ENCODE results near the gene OPA1. TPM values are rescaled to one million over a fixed set of nuclear protein-coding genes. Genes with fewer than 3 reads are reported as not detected.

The OPA1 gene
- total RNA-seq, 3 donors from 2014 or later: 39.0 to 58.2 (median 57.4) TPM

DNA sequence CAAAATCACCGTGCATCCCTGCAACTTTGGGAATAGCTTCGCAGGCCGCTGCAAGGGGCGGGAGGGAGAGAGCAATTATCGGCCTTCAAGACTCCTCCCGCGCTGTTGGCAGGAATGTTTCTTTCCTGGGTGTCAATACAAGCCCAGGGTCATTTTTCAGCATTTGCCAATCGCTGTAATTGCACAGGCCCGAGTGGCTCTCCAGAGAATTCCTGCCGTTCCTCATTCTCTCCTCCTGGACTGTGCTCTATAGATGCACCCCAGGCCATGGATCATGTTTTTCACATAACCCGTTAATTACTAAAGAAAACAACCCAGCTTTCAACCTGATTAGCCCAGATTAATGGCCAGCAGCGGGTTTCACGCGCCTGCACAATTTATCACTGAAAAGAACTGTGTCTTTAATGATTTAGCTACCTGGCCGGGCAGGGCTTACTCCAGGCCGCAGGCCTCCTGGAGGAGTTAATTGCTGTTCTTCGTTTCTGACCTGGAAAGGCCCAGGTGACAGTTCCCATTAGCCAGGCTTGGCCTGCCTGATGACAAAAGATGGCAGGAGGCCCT is 144.3 kb downstream of the OPA1 start:
- no peak overlapping the region for H3K27ac ChIP-seq
- intact Hi-C loops (cut with DNase I; ENCODE audit: low total_unique reads): no loop called here
- TF ChIP-seq, protein P1, sequence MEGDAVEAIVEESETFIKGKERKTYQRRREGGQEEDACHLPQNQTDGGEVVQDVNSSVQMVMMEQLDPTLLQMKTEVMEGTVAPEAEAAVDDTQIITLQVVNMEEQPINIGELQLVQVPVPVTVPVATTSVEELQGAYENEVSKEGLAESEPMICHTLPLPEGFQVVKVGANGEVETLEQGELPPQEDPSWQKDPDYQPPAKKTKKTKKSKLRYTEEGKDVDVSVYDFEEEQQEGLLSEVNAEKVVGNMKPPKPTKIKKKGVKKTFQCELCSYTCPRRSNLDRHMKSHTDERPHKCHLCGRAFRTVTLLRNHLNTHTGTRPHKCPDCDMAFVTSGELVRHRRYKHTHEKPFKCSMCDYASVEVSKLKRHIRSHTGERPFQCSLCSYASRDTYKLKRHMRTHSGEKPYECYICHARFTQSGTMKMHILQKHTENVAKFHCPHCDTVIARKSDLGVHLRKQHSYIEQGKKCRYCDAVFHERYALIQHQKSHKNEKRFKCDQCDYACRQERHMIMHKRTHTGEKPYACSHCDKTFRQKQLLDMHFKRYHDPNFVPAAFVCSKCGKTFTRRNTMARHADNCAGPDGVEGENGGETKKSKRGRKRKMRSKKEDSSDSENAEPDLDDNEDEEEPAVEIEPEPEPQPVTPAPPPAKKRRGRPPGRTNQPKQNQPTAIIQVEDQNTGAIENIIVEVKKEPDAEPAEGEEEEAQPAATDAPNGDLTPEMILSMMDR (IDR thresholded peaks at IDR 0.05): no peak

DNA sequence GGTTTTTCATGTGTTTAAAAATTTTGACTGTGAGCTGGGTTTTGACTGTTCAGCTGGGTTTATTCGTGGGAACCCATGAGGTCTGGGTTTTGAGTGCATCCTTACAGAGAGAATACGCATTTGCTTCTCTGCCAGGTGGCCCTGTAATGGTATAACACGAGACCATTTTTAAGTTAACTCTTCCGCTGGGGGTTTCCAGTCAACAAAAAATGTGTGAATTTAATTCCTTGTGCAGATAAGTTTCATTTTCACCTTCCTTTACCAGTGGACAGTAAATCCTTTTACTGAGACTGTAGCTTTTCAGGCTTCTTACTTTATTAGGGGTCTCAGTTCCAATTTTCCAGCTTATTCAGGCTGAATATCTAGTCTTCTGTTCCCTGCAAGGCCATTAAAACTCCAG is 149.6 kb downstream of the OPA1 start:
- no peak overlapping the region for H3K27ac ChIP-seq

More for the DNA sequence above, 144.3 kb downstream of the OPA1 start:
- Histone ChIP-seq H3K4me3 (no peak overlapping the region), H3K4me1 (no peaks in the 10 kb centered on the region), H3K9me3 (no peaks in the 10 kb centered on the region), H3K36me3 (no peaks in the 10 kb centered on the region), H3K27me3 (no peaks in the 10 kb centered on the region)
- no peak for DNase-seq (ENCODE audit: low spot score in 2 of 2)

DNA sequence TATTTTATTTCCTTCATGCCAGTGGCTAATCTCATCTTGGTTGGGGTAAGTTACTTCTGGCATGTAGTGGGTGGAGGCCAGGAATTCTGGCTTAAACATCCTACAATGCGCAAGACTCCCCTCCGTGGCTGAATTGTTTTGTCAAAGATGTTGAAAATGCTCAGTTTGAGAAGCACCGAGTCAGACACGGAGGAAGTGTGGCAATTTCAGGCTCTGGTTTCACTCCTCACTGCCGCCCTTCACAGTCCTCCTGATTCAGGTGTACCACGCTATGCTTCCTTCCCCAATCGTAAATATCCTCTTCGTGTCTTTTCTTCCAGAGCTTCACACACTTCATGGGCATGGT is 150.7 kb downstream of the OPA1 start:
- no peaks in the 10 kb centered on the region for H3K27me3 ChIP-seq
- no peak overlapping the region for H3K4me3 ChIP-seq
- no peak for DNase-seq (ENCODE audit: low spot score in 2 of 2)
- H3K27ac ChIP-seq: peak overlapping the region; percentile 8 to 10
- no peaks in the 10 kb centered on the region for H3K9me3 ChIP-seq
- no peaks in the 10 kb centered on the region for H3K4me1 ChIP-seq
- intact Hi-C loops (cut with DNase I; ENCODE audit: low total_unique reads): no loop called here
- TF ChIP-seq POLR2AphosphoS5 (IDR thresholded peaks at IDR 0.05): no peak
- no peaks in the 10 kb centered on the region for H3K36me3 ChIP-seq

More for the DNA sequence above, 149.6 kb downstream of the OPA1 start:
- no peak for DNase-seq (ENCODE audit: low spot score in 2 of 2)
- H3K36me3 ChIP-seq: no peaks in the 10 kb centered on the region
- H3K4me3 ChIP-seq: no peak overlapping the region
- H3K4me1 ChIP-seq: no peaks in the 10 kb centered on the region
- TF ChIP-seq POLR2AphosphoS5 (IDR thresholded peaks at IDR 0.05) (no peak), POLR2A (IDR thresholded peaks at IDR 0.05) (no peak)
- TF ChIP-seq, protein P1 (IDR thresholded peaks at IDR 0.05): no peak
- intact Hi-C loops (cut with DNase I; ENCODE audit: low total_unique reads): no loop called here
- no peaks in the 10 kb centered on the region for H3K9me3 ChIP-seq
- no peaks in the 10 kb centered on the region for H3K27me3 ChIP-seq

DNA sequence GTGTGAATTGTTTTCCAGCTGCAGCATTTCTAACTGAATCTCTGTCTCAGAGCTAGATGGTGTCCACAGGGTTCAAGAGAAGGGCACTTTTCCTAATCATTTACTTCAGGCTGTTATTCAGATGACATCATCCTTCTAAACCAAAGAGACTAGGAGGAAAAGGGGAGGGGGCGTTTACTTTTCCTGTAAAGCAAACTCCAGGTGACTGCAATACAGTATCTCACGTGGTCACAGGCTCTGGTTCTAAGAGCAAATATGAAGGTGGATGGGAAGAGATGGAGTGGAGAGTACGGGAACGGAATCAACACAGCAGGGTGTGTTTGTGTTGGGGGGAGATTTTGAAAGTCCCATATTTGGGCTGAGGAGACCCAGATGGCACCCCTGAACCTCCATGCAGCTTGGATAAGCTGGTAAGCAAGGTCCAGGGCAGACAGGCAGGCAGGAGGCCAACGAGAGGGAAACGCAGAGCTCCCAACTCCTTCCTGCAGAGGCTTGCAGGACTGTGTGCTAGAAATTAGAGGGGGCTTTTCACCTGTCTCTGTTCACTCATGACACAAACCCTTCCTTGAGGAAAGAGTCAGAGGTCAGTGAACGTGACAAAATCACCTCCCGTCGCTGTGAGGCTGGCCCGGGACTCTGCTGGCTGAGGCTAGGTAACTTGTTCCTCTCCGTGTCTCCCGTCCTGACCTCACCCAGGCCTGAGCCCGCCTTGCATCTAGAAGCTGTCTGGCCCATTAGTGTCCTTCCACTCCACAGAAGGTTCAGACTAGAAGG is 151.2 kb downstream of the OPA1 start:
- Histone ChIP-seq H3K27ac (peak overlapping the region; percentile 8 to 10), H3K4me1 (no peaks in the 10 kb centered on the region), H3K4me3 (no peak overlapping the region), H3K36me3 (no peaks in the 10 kb centered on the region), H3K9me3 (no peaks in the 10 kb centered on the region), H3K27me3 (no peaks in the 10 kb centered on the region)
- no peak for TF ChIP-seq POLR2AphosphoS5 (IDR thresholded peaks at IDR 0.05)
- no peak for TF ChIP-seq POLR2A (IDR thresholded peaks at IDR 0.05)
- TF ChIP-seq, protein P1 (IDR thresholded peaks at IDR 0.05): no peak
- intact Hi-C loops (cut with DNase I; ENCODE audit: low total_unique reads): no loop called here
- no peak for DNase-seq (ENCODE audit: low spot score in 2 of 2)

DNA sequence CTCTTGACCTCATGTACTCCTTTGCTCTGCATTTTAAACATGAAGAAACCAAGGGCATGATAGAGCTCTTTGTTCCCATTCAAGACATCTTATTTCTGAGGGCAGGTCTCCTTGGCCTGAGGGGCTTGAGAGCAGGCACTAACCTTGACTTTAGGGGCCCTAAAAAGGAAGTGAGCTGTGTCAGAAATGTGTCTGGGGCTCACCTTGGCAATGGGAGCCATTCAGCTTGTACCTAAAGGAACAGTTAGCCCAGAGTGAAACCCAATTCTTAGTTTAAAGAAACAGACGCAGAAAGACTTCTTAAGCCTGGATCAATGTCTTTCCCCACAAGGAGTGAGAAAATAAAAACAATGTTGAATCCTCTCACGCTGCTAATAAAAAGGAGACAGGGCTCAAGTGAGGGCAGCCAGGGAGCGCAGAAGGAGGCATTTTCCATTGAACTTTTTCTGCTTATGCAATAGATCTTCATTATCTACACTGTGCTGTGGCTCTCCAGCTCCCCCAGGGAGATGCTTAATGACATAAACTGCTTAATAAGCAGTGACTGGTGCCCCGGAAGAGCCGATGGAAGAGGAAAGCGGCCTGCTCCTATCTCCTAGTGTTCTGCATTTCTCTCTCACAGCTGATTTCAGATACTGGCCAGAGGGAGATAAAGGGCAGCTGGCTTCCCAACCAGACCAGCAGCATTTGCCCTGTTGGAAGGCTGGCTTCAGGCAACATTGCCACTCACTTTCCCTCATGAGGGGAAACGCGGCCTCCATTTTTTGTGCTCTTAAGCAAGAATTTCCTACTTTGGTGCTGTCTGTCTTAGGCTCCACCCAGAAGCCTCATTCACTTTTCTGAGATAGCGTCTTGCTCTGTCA is 152.0 kb downstream of the OPA1 start:
- TF ChIP-seq POLR2AphosphoS5 (IDR thresholded peaks at IDR 0.05) (no peak), POLR2A (IDR thresholded peaks at IDR 0.05) (no peak)
- TF ChIP-seq, protein P1 (IDR thresholded peaks at IDR 0.05): no peak
- H3K4me3 ChIP-seq: no peak overlapping the region
- no peaks in the 10 kb centered on the region for H3K36me3 ChIP-seq
- intact Hi-C loops (cut with DNase I; ENCODE audit: low total_unique reads): no loop called here
- no peaks in the 10 kb centered on the region for H3K9me3 ChIP-seq
- DNase-seq (ENCODE audit: low spot score in 2 of 2): no peak
- H3K27ac ChIP-seq: no peak overlapping the region
- H3K4me1 ChIP-seq: no peaks in the 10 kb centered on the region
- no peaks in the 10 kb centered on the region for H3K27me3 ChIP-seq

All from breast epithelium (tissue), 4 donors.